ENCODE data around the gene THBS3.

The THBS3 gene

GRCh38 chr1:155166051-155166470 lies 41.6 kb downstream of the THBS3 start:
- TF ChIP-seq GATA3 (IDR thresholded peaks at IDR 0.05; ENCODE audit: low read depth, low read length) (no peak), GATA2 (IDR thresholded peaks at IDR 0.05; ENCODE audit: low read depth, low read length) (no peak)

GRCh38 chr1:155160128-155160527 lies 47.6 kb downstream of the THBS3 start:
- TF ChIP-seq GATA3 (IDR thresholded peaks at IDR 0.05; ENCODE audit: low read depth, low read length) (no peak), GATA2 (IDR thresholded peaks at IDR 0.05; ENCODE audit: low read depth, low read length) (no peak)

GRCh38 chr1:155158991-155159390 lies 48.7 kb downstream of the THBS3 start:
- TF ChIP-seq GATA3 (IDR thresholded peaks at IDR 0.05; ENCODE audit: low read depth, low read length) (no peak), GATA2 (IDR thresholded peaks at IDR 0.05; ENCODE audit: low read depth, low read length) (no peak)
